CD4-positive, alpha-beta memory T cell (primary cell): Measurements from ENCODE around the gene OR14A2. TPM values are rescaled to one million over a fixed set of nuclear protein-coding genes. Genes with fewer than 3 reads are reported as not detected.
"Not testable (repeated sequence)": the region's sequence is repeated elsewhere in the genome, so short reads cannot be mapped to it uniquely, and the experiment has no call there.

ENCODE experiments used
- CTCF ChIA-PET: fragments of 350-600 bp; sonication (Branson Sonifier 250); formaldehyde crosslinking; loops from one replicate; lab custom pipeline; 2021; ENCODE audit warnings: inconsistent platforms; ENCODE audit not compliant: partially characterized antibody; lab: Charles Lee
- POLR2A ChIA-PET: fragments of 350-600 bp; sonication (Branson Sonifier 250); formaldehyde crosslinking; loops from one replicate; lab custom pipeline; 2021; ENCODE audit not compliant: partially characterized antibody; lab: Charles Lee
- DNase-seq, 5 donors: peaks; one replicate each; pipeline versions ENCODE4 v3.0.0 to v3.0.0-alpha.2; 2020 to 2022; ENCODE audit warnings: mixed read lengths in 1 of 5
- H3K27ac ChIP-seq: one replicate; pipeline ENCODE4 v1.7.0; 2013; ENCODE audit warnings: low read depth, low read length
- H3K27me3 ChIP-seq: 2 replicates; pipeline ENCODE4 v1.7.0; 2013; ENCODE audit warnings: mild to moderate bottlenecking, low read length, moderate library complexity; ENCODE audit not compliant: insufficient read depth
- H3K36me3 ChIP-seq: 2 replicates; pipeline ENCODE4 v1.7.0; 2013; ENCODE audit warnings: mild to moderate bottlenecking, low read length, moderate library complexity; ENCODE audit not compliant: insufficient read depth
- H3K4me1 ChIP-seq: 2 replicates; pipeline ENCODE4 v1.7.0; 2013; ENCODE audit warnings: mild to moderate bottlenecking, low read length, moderate library complexity; ENCODE audit not compliant: insufficient read depth
- H3K4me3 ChIP-seq, 2 donors: one replicate each; pipeline ENCODE4 v1.7.0; 2013; ENCODE audit warnings: low read length in 2 of 2, mild to moderate bottlenecking in 1 of 2
- H3K9me3 ChIP-seq, 2 donors: one replicate each; pipeline ENCODE4 v1.7.0; 2013; ENCODE audit warnings: low read length in 2 of 2, control low read depth in 1 of 2; ENCODE audit not compliant: control insufficient read depth in 1 of 2
- H3K27ac Mint-ChIP-seq, 7 donors: one replicate each; pipeline ENCODE4 v1.8.0; 2020 to 2021; ENCODE audit warnings: mixed read lengths in 7 of 7, mild to moderate bottlenecking in 6 of 7, inconsistent platforms in 3 of 7, moderate library complexity in 3 of 7
- H3K27me3 Mint-ChIP-seq, 2 donors: one replicate each; pipeline ENCODE4 v1.8.0; 2020 to 2021; ENCODE audit warnings: mixed read lengths in 2 of 2
- H3K36me3 Mint-ChIP-seq, 2 donors: one replicate each; pipeline ENCODE4 v1.8.0; 2020 to 2021; ENCODE audit warnings: mixed read lengths in 2 of 2, inconsistent platforms in 1 of 2, mild to moderate bottlenecking in 1 of 2
- H3K4me1 Mint-ChIP-seq, 4 donors: one replicate each; pipeline ENCODE4 v1.8.0; 2020 to 2021; ENCODE audit warnings: mixed read lengths in 4 of 4, mild to moderate bottlenecking in 1 of 4
- H3K4me3 Mint-ChIP-seq, 8 donors: one replicate each; pipeline ENCODE4 v1.8.0; 2020 to 2021; ENCODE audit warnings: mixed read lengths in 8 of 8, mild to moderate bottlenecking in 7 of 8, moderate library complexity in 6 of 8, inconsistent platforms in 3 of 8
- H3K9me3 Mint-ChIP-seq, 8 donors: one replicate each; pipeline ENCODE4 v1.8.0; 2020 to 2021; ENCODE audit warnings: mixed read lengths in 8 of 8, mild to moderate bottlenecking in 5 of 8, inconsistent platforms in 3 of 8, moderate library complexity in 1 of 8
- intact Hi-C: fragments of 100-400 bp; cut with micrococcal nuclease; formaldehyde crosslinking; loops from one replicate; pipeline ENCODE4 v1.15.1; 2023
- polyA plus RNA-seq, 2 donors: library from polyadenylated mRNA; unstranded; fragments of 300-500 nt; fragmentation: Illumina TruSeq; gene quantifications; one replicate each; pipeline ENCODE4 v1.2.3, GENCODE V29; 2021
- total RNA-seq, 2 experiments: library from RNA; stranded (reverse); gene quantifications; one replicate each; pipeline ENCODE4 v1.2.3, GENCODE V29; 2021

OR14A2 gene
- total RNA-seq (not detected), polyA plus RNA-seq (not detected)

DNA sequence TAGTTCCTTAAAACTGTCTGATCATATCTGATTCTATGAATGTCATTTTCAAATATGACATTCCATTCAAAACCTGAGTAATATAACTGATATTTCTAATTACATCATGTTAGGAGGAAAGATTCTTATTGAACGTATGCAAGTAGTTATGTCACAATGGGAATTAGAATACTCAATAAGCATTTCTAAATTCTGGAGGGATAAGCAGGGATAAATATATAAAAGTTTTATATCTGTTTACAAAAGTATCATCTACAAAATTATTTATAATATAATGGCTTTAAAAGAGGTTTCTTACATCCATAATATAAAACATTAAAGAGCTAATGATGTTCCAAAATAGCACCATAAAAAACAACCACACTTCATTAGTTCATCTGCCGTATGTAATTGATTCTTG lies at the start of gene OR14A2:
Gene OR14A2 (minus strand): TSS at position 101 of the 400 bp plus-strand sequence.
- peaks cover 0 to 29% (median 11%) of the 10 kb centered on the region in 8 donors for H3K9me3 Mint-ChIP-seq
- no peaks in the 10 kb centered on the region for H3K27me3 Mint-ChIP-seq
- Histone ChIP-seq H3K9me3 (no peaks in the 10 kb centered on the region), H3K27me3 (no peaks in the 10 kb centered on the region), H3K4me3 (no peak within 1 kb of the TSS), H3K4me1 (no peaks in the 10 kb centered on the region), H3K27ac (no peak within 1 kb of the TSS), H3K36me3 (no peaks in the 10 kb centered on the region)
- ChIA-PET POLR2A (no interaction called here), CTCF (no interaction called here)
- no peaks in the 10 kb centered on the region for H3K4me1 Mint-ChIP-seq
- intact Hi-C loops = no loop called here
- H3K4me3 Mint-ChIP-seq = no peak within 1 kb of the TSS
- H3K27ac Mint-ChIP-seq = no peak within 1 kb of the TSS
- no peak for DNase-seq
- H3K36me3 Mint-ChIP-seq = no peaks in the 10 kb centered on the region

DNA sequence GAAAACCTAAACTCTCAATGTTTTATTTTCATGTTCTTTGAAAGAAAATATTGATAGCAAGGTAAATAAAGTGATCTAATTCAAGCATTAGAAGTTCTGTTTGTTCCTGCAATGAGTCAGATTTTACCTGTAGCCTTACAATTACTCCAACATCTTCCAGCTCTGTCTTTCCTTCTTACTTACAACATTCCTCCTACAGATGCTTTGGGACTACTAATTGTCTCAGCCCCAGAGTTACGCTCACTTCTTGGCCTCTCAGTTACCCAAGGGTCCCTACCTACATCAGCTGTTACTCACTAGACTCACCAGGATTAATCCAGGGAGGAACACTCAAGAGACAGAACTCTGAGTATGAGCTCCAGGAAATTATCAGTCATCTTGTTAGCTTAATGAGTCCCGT lies 49.6 kb upstream of the OR14A2 start:
- no peak for DNase-seq
- ChIA-PET CTCF (no interaction called here), POLR2A (no interaction called here)
- no peak overlapping the region for H3K27ac ChIP-seq
- no peak overlapping the region for H3K4me3 ChIP-seq
- intact Hi-C loops = no loop called here
- H3K27me3 ChIP-seq = no peaks in the 10 kb centered on the region
- no peak overlapping the region for H3K27ac Mint-ChIP-seq
- no peaks in the 10 kb centered on the region for H3K4me1 ChIP-seq
- no peaks in the 10 kb centered on the region for H3K36me3 ChIP-seq
- peaks cover 0 to 4% of the 10 kb centered on the region in 2 donors for H3K27me3 Mint-ChIP-seq
- no peak overlapping the region for H3K4me3 Mint-ChIP-seq
- no peaks in the 10 kb centered on the region for H3K36me3 Mint-ChIP-seq
- no peaks in the 10 kb centered on the region for H3K9me3 ChIP-seq
- H3K4me1 Mint-ChIP-seq = no peaks in the 10 kb centered on the region
- H3K9me3 Mint-ChIP-seq = peaks cover 0 to 3% (median under 1%) of the 10 kb centered on the region in 8 donors

DNA sequence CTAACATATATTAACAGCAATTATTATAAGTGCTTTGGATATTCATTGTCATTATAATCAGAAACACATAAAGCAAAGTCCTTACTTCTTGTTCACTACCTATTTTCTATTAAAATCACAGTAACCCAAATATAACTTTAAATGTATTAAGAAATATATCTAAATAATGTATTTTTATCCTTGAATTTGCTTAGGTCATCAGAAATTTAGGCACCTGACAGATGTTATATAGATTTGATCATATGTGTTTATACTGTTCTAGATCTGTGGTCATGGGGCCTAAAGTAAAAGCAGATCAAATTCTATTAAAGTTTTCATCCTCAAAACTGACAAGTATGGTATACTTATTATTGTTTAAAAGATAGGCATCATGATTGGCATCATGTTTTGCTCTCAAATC lies 21.7 kb upstream of the OR14A2 start:
- H3K36me3 Mint-ChIP-seq = no peaks in the 10 kb centered on the region
- no peak overlapping the region for H3K27ac Mint-ChIP-seq
- Histone ChIP-seq H3K27me3 (no peaks in the 10 kb centered on the region), H3K9me3 (no peaks in the 10 kb centered on the region), H3K4me3 (no peak overlapping the region), H3K36me3 (no peaks in the 10 kb centered on the region), H3K27ac (no peak overlapping the region), H3K4me1 (no peaks in the 10 kb centered on the region)
- no peak for DNase-seq
- H3K4me3 Mint-ChIP-seq = no peak overlapping the region
- ChIA-PET CTCF (no interaction called here), POLR2A (no interaction called here)
- peaks cover 0 to 4% (median 0%) of the 10 kb centered on the region in 8 donors for H3K9me3 Mint-ChIP-seq
- H3K4me1 Mint-ChIP-seq = no peaks in the 10 kb centered on the region
- no peaks in the 10 kb centered on the region for H3K27me3 Mint-ChIP-seq
- intact Hi-C loops = no loop called here

DNA sequence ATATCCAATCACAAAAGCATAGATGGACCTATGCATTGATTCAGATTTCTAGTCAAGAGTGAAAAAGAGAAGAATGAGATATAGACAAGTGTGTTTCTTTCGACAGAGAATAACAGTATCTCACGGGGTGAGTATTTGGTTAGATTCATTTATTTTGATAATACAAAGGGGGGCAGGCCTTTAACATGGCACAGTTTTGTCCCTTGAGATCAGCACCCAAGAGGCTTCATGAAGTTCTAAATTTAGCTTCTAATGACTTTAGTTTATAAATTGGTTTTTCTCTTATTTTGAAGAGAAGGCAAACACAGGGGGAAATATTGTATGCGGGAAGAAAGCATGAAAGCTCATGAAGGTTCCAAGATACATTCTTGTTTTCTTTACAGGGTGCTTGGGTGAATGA lies 12.5 kb upstream of the OR14A2 start, which contains the start of gene OR1C1:
Gene OR1C1 (minus strand): TSS at position 101 of the 400 bp plus-strand sequence. CDS start 2,150 bp downstream, outside the sequence.
- Histone ChIP-seq H3K4me3 (no peak within 1 kb of the TSS), H3K9me3 (no peaks in the 10 kb centered on the region), H3K36me3 (no peaks in the 10 kb centered on the region), H3K27me3 (no peaks in the 10 kb centered on the region), H3K27ac (no peak within 1 kb of the TSS), H3K4me1 (no peaks in the 10 kb centered on the region)
- intact Hi-C loops = no loop called here
- H3K4me3 Mint-ChIP-seq = no peak within 1 kb of the TSS
- H3K4me1 Mint-ChIP-seq = no peaks in the 10 kb centered on the region
- H3K36me3 Mint-ChIP-seq = no peaks in the 10 kb centered on the region
- peaks cover 0 to 4% (median 2%) of the 10 kb centered on the region in 8 donors for H3K9me3 Mint-ChIP-seq
- ChIA-PET CTCF (no interaction called here), POLR2A (interaction anchor here (0.6 kb wide), 1 partner anchor 72 kb away, joined by 3 read pairs; no protein-coding TSS in a partner anchor)
- H3K27me3 Mint-ChIP-seq = peaks cover 0 to 1% of the 10 kb centered on the region in 2 donors
- no peak for DNase-seq
- no peak within 1 kb of the TSS for H3K27ac Mint-ChIP-seq

DNA sequence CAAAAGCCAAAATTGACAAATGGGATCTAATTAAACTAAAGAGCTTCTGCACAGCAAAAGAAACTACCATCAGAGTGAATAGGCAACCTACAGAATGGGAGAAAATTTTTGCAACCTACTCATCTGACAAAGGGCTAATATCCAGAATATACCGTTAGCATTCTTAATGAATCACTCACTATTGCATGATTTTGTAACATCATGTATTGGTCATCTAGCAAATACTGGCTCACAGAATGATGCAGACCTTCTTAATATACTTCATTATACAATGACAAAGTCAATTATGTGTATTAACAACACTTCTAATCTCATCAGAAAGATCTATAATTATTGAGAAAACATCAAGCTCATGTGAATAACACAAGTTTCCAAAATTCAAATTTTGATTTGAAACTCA lies 6.4 kb upstream of the OR14A2 start:
- H3K4me1 ChIP-seq, DNase-seq, H3K4me3 ChIP-seq, H3K27ac ChIP-seq, H3K27me3 Mint-ChIP-seq, H3K36me3 Mint-ChIP-seq, CTCF ChIA-PET, intact Hi-C loops, H3K4me3 Mint-ChIP-seq, POLR2A ChIA-PET, H3K27me3 ChIP-seq, H3K36me3 ChIP-seq, H3K9me3 ChIP-seq, H3K27ac Mint-ChIP-seq, H3K4me1 Mint-ChIP-seq: not testable (repeated sequence)
- H3K9me3 Mint-ChIP-seq = peaks cover 0 to 30% (median 13%) of the 10 kb centered on the region in 8 donors

DNA sequence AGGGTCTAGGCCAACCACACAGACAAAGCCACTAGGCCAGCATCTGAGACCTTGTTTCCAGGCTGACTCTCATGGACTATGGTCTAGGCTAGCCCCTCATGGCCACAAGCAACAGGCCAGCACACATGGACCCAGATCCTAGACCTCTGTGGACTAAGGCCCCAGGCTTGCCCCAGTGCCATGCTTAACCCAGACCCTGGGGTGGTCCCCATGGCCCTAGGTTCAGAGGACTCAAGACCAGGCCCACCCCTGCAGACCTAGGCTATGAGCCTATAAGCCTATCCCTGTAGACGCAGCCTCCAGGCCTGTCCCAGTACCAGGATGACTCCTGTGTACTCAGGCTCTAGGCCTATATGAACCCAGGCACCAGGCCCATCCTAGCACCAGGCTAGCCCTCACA lies 1.9 kb upstream of the OR14A2 start:
- no peak overlapping the region for H3K4me3 Mint-ChIP-seq
- H3K27ac ChIP-seq = no peak overlapping the region
- H3K4me3 ChIP-seq = no peak overlapping the region
- no peaks in the 10 kb centered on the region for H3K36me3 ChIP-seq
- peaks cover 0 to 30% (median 11%) of the 10 kb centered on the region in 8 donors for H3K9me3 Mint-ChIP-seq
- no peaks in the 10 kb centered on the region for H3K9me3 ChIP-seq
- no peaks in the 10 kb centered on the region for H3K4me1 ChIP-seq
- H3K36me3 Mint-ChIP-seq = no peaks in the 10 kb centered on the region
- no peak for DNase-seq
- no peaks in the 10 kb centered on the region for H3K27me3 ChIP-seq
- H3K27me3 Mint-ChIP-seq = no peaks in the 10 kb centered on the region
- H3K27ac Mint-ChIP-seq = no peak overlapping the region
- POLR2A ChIA-PET = no interaction called here
- no peaks in the 10 kb centered on the region for H3K4me1 Mint-ChIP-seq
- intact Hi-C loops = no loop called here
- CTCF ChIA-PET = no interaction called here

DNA sequence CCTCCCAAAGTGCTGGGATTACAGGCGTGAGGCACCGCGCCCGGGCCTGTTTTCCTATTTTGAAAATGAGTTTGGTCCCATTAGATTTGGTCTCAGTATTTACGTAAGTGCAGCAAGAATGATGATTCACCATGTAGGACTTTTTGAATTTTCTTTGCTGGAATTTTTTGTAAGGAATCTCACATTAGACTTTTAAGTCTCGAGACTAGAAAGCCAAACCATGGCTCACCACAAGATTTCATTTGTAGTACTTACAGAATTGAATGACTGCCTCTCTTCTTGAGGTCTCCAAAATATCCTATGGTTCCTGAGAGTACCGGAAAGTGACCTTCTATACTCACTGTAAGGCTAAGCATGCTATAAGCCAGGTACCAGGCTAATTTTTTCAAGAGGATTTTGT lies 325 bp downstream of the OR14A2 start:
- Histone ChIP-seq H3K4me1 (no peaks in the 10 kb centered on the region), H3K4me3 (no peak overlapping the region), H3K27me3 (no peaks in the 10 kb centered on the region), H3K36me3 (no peaks in the 10 kb centered on the region), H3K9me3 (no peaks in the 10 kb centered on the region), H3K27ac (no peak overlapping the region)
- ChIA-PET POLR2A (no interaction called here), CTCF (no interaction called here)
- Mint-ChIP-seq H3K36me3 (no peaks in the 10 kb centered on the region), H3K4me1 (no peaks in the 10 kb centered on the region), H3K27ac (no peak overlapping the region), H3K9me3 (peaks cover 0 to 29% (median 11%) of the 10 kb centered on the region in 8 donors), H3K27me3 (no peaks in the 10 kb centered on the region), H3K4me3 (no peak overlapping the region)
- DNase-seq = no peak
- intact Hi-C loops = no loop called here
